Gastroesophageal sphincter (tissue), 3 donors: ENCODE results near the gene WASF1.

Experiments
- CTCF ChIP-seq, 4 experiments: fragments of 200-600 bp in 2 of 4; fragments of 450-650 bp in 2 of 4; sonication (generic) in 1 of 4; IDR thresholded peaks; one replicate each; pipeline ENCODE4 v1.5.1; 2017 to 2019; ENCODE audit warnings: antibody characterized with exemption in 4 of 4, mild to moderate bottlenecking in 2 of 4, moderate library complexity in 2 of 4
- EP300 ChIP-seq: sonication (generic); formaldehyde crosslinking; IDR thresholded peaks from one replicate; pipeline ENCODE4 v1.6.1; 2017; ENCODE audit warnings: antibody characterized with exemption, mild to moderate bottlenecking
- POLR2A ChIP-seq, 2 donors: fragments of 450-650 bp; IDR thresholded peaks; one replicate each; pipeline ENCODE4 v1.6.1; 2017; ENCODE audit warnings: antibody characterized with exemption in 2 of 2, mild to moderate bottlenecking in 2 of 2, moderate library complexity in 1 of 2
- POLR2AphosphoS5 ChIP-seq: sonication (generic); formaldehyde crosslinking; IDR thresholded peaks from one replicate; pipeline ENCODE4 v1.6.1; 2017; ENCODE audit warnings: antibody characterized with exemption

- TF ChIP-seq POLR2A (IDR thresholded peaks at IDR 0.05) (no peak), CTCF (IDR thresholded peaks at IDR 0.05) (no peak), POLR2AphosphoS5 (no peak), EP300 (no peak)
Measured at GRCh38 chr6:110216140-110216539, 36.7 kb upstream of the WASF1 start.
